ENCODE results near the gene GALNT9. TPM values are rescaled to one million over a fixed set of nuclear protein-coding genes. Genes with fewer than 3 reads are reported as not detected.
A peak's percentile ranks its signal among the peaks of the same experiment; 100 is the strongest.

Gene GALNT9
- total and polyA plus RNA-seq, 2 donors, result 0.91 to 1.5 TPM

GRCh38 chr12:132286912-132287311 lies 42.5 kb downstream of the GALNT9 start:
- Histone ChIP-seq H3K9me3 (ENCODE audit: control insufficient read depth in 2 of 2, insufficient read depth in 1 of 2, low read length in 1 of 2) (peaks cover 4 to 7% of the 10 kb centered on the region in 2 donors), H3K27ac (ENCODE audit: low read depth in 1 of 2, low read length in 1 of 2) (no peak overlapping the region), H3K36me3 (ENCODE audit: control insufficient read depth in 2 of 2, insufficient read depth in 2 of 2, low read length in 1 of 2) (no peaks in the 10 kb centered on the region), H3K4me1 (ENCODE audit: control insufficient read depth in 2 of 2, insufficient read depth in 2 of 2, low read length in 2 of 2) (peaks cover 9 to 14% of the 10 kb centered on the region in 2 donors), H3K27me3 (ENCODE audit: control insufficient read depth in 2 of 2, insufficient read depth in 1 of 2, low read length in 1 of 2) (peaks cover 27 to 60% of the 10 kb centered on the region in 2 donors), H3K4me3 (ENCODE audit: low read length in 2 of 2) (no peak overlapping the region)
- WGBS, result 83% methylated on average over 23 of the region's 23 CpGs
- no peak for DNase-seq (ENCODE audit: low read depth in 6 of 9, low spot score in 9 of 9)

GRCh38 chr12:132285991-132286681 lies 43.3 kb downstream of the GALNT9 start:
- H3K4me3 ChIP-seq (ENCODE audit: low read length in 2 of 2), result no peak overlapping the region
- DNase-seq (ENCODE audit: low read depth in 6 of 9, low spot score in 9 of 9), result peak in 1 of 9 donors; percentile 33
- peaks cover 9 to 14% of the 10 kb centered on the region in 2 donors for H3K4me1 ChIP-seq (ENCODE audit: control insufficient read depth in 2 of 2, insufficient read depth in 2 of 2, low read length in 2 of 2)
- no peaks in the 10 kb centered on the region for H3K36me3 ChIP-seq (ENCODE audit: control insufficient read depth in 2 of 2, insufficient read depth in 2 of 2, low read length in 1 of 2)
- H3K27me3 ChIP-seq (ENCODE audit: control insufficient read depth in 2 of 2, insufficient read depth in 1 of 2, low read length in 1 of 2), result peaks cover 27 to 60% of the 10 kb centered on the region in 2 donors
- H3K9me3 ChIP-seq (ENCODE audit: control insufficient read depth in 2 of 2, insufficient read depth in 1 of 2, low read length in 1 of 2), result no peaks in the 10 kb centered on the region
- WGBS, result 13% methylated on average over 51 of the region's 51 CpGs
- no peak overlapping the region for H3K27ac ChIP-seq (ENCODE audit: low read depth in 1 of 2, low read length in 1 of 2)

- no peak overlapping the region for H3K4me3 ChIP-seq (ENCODE audit: low read length in 2 of 2)
- H3K27me3 ChIP-seq (ENCODE audit: control insufficient read depth in 2 of 2, insufficient read depth in 1 of 2, low read length in 1 of 2), result peaks cover 27 to 63% of the 10 kb centered on the region in 2 donors
- WGBS, result 82% methylated on average over 38 of the region's 38 CpGs
- no peaks in the 10 kb centered on the region for H3K9me3 ChIP-seq (ENCODE audit: control insufficient read depth in 2 of 2, insufficient read depth in 1 of 2, low read length in 1 of 2)
- H3K27ac ChIP-seq (ENCODE audit: low read depth in 1 of 2, low read length in 1 of 2), result no peak overlapping the region
- DNase-seq (ENCODE audit: low read depth in 6 of 9, low spot score in 9 of 9), result no peak
- H3K4me1 ChIP-seq (ENCODE audit: control insufficient read depth in 2 of 2, insufficient read depth in 2 of 2, low read length in 2 of 2), result peaks cover 12 to 14% of the 10 kb centered on the region in 2 donors
- no peaks in the 10 kb centered on the region for H3K36me3 ChIP-seq (ENCODE audit: control insufficient read depth in 2 of 2, insufficient read depth in 2 of 2, low read length in 1 of 2)
Measured at GRCh38 chr12:132284827-132285741, 44.3 kb downstream of the GALNT9 start.

GRCh38 chr12:132284071-132284826 lies 45.1 kb downstream of the GALNT9 start:
- Histone ChIP-seq H3K27ac (ENCODE audit: low read depth in 1 of 2, low read length in 1 of 2) (no peak overlapping the region), H3K27me3 (ENCODE audit: control insufficient read depth in 2 of 2, insufficient read depth in 1 of 2, low read length in 1 of 2) (peaks cover 27 to 61% of the 10 kb centered on the region in 2 donors), H3K9me3 (ENCODE audit: control insufficient read depth in 2 of 2, insufficient read depth in 1 of 2, low read length in 1 of 2) (no peaks in the 10 kb centered on the region), H3K4me1 (ENCODE audit: control insufficient read depth in 2 of 2, insufficient read depth in 2 of 2, low read length in 2 of 2) (peaks cover 12 to 14% of the 10 kb centered on the region in 2 donors), H3K36me3 (ENCODE audit: control insufficient read depth in 2 of 2, insufficient read depth in 2 of 2, low read length in 1 of 2) (no peaks in the 10 kb centered on the region), H3K4me3 (ENCODE audit: low read length in 2 of 2) (no peak overlapping the region)
- 79% methylated on average over 33 of the region's 33 CpGs for WGBS
- peak in 1 of 9 donors; percentile 48 for DNase-seq (ENCODE audit: low read depth in 6 of 9, low spot score in 9 of 9)

- WGBS, result 29% methylated on average over 39 of the region's 39 CpGs
- DNase-seq (ENCODE audit: low read depth in 6 of 9, low spot score in 9 of 9), result peak in 7 of 9 donors; percentile 18 to 87 (median 76)
- Histone ChIP-seq H3K27me3 (ENCODE audit: control insufficient read depth in 2 of 2, insufficient read depth in 1 of 2, low read length in 1 of 2) (peaks cover 29 to 66% of the 10 kb centered on the region in 2 donors), H3K4me3 (ENCODE audit: low read length in 2 of 2) (peak overlapping the region in 1 of 2 donors; percentile 10), H3K36me3 (ENCODE audit: control insufficient read depth in 2 of 2, insufficient read depth in 2 of 2, low read length in 1 of 2) (no peaks in the 10 kb centered on the region), H3K27ac (ENCODE audit: low read depth in 1 of 2, low read length in 1 of 2) (no peak overlapping the region), H3K4me1 (ENCODE audit: control insufficient read depth in 2 of 2, insufficient read depth in 2 of 2, low read length in 2 of 2) (peaks cover 12 to 14% of the 10 kb centered on the region in 2 donors), H3K9me3 (ENCODE audit: control insufficient read depth in 2 of 2, insufficient read depth in 1 of 2, low read length in 1 of 2) (no peaks in the 10 kb centered on the region)
Measured at GRCh38 chr12:132282950-132283771, 46.2 kb downstream of the GALNT9 start.

GRCh38 chr12:132282031-132282949 lies 47.1 kb downstream of the GALNT9 start:
- Histone ChIP-seq H3K4me3 (ENCODE audit: low read length in 2 of 2) (no peak overlapping the region), H3K4me1 (ENCODE audit: control insufficient read depth in 2 of 2, insufficient read depth in 2 of 2, low read length in 2 of 2) (peaks cover 14 to 15% of the 10 kb centered on the region in 2 donors), H3K9me3 (ENCODE audit: control insufficient read depth in 2 of 2, insufficient read depth in 1 of 2, low read length in 1 of 2) (no peaks in the 10 kb centered on the region), H3K36me3 (ENCODE audit: control insufficient read depth in 2 of 2, insufficient read depth in 2 of 2, low read length in 1 of 2) (no peaks in the 10 kb centered on the region), H3K27ac (ENCODE audit: low read depth in 1 of 2, low read length in 1 of 2) (no peak overlapping the region), H3K27me3 (ENCODE audit: control insufficient read depth in 2 of 2, insufficient read depth in 1 of 2, low read length in 1 of 2) (peaks cover 26 to 65% of the 10 kb centered on the region in 2 donors)
- DNase-seq (ENCODE audit: low read depth in 6 of 9, low spot score in 9 of 9), result no peak
- WGBS, result 94% methylated on average over 23 of the region's 23 CpGs

- H3K4me3 ChIP-seq (ENCODE audit: low read length in 2 of 2), result no peak overlapping the region
- 91% methylated on average over 19 of the region's 19 CpGs for WGBS
- no peak overlapping the region for H3K27ac ChIP-seq (ENCODE audit: low read depth in 1 of 2, low read length in 1 of 2)
- H3K27me3 ChIP-seq (ENCODE audit: control insufficient read depth in 2 of 2, insufficient read depth in 1 of 2, low read length in 1 of 2), result peaks cover 16 to 60% of the 10 kb centered on the region in 2 donors
- H3K36me3 ChIP-seq (ENCODE audit: control insufficient read depth in 2 of 2, insufficient read depth in 2 of 2, low read length in 1 of 2), result no peaks in the 10 kb centered on the region
- H3K4me1 ChIP-seq (ENCODE audit: control insufficient read depth in 2 of 2, insufficient read depth in 2 of 2, low read length in 2 of 2), result peaks cover 14 to 15% of the 10 kb centered on the region in 2 donors
- no peaks in the 10 kb centered on the region for H3K9me3 ChIP-seq (ENCODE audit: control insufficient read depth in 2 of 2, insufficient read depth in 1 of 2, low read length in 1 of 2)
- no peak for DNase-seq (ENCODE audit: low read depth in 6 of 9, low spot score in 9 of 9)
Measured at GRCh38 chr12:132281038-132281437, 48.4 kb downstream of the GALNT9 start.
